ENCODE data around the gene NME2.

The NME2 gene

DNA sequence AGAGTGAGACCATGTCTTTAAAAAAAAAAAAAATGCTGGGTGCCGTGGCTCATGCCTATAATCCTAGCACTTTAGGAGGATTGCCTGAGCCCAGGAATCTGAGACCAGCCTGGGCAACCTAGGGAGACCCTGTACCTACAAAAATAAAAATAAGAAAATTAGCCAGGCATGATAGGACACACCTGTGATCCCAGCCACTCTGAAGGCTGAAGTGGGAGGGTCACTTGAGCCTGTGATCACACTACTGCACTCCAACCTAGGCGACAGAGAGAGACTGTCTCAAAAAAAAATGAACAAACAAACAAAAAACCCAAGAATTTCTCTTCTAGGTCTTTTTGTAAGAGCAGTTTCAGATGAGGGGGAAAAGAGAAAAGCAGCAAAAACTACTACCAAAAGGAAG is 34.6 kb downstream of the NME2 start:
- no peak for DNase-seq (ENCODE audit: low read depth, low spot score)

- no peak for DNase-seq (ENCODE audit: low read depth, low spot score)
Observed at GRCh38 chr17:51203838-51204237, 37.6 kb downstream of the NME2 start.

DNA sequence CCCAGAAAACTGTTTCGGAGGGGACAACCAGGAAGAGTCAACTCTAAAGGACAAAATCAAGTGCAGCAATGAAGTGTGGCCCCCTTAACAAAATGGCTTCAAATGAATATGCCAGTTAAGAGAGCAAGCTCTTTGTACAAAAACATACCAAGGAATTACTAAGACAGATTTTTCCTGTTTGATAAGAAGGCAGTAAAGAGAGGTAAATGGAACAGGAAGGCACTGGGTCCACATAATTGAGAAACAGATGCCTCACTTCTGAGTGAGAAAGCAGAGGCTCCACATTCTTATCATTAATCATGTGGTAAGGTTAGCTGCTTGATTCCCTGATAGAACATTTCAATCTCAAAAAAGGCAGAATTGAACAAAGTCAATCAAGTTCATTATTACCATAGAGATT is 48.7 kb downstream of the NME2 start:
- no peak for DNase-seq (ENCODE audit: low read depth, low spot score)

- no peak for DNase-seq (ENCODE audit: low read depth, low spot score)
Observed at GRCh38 chr17:51217946-51218345, 51.7 kb downstream of the NME2 start.

GRCh38 chr17:51221322-51221721 is 55.1 kb downstream of the NME2 start:
- DNase-seq (ENCODE audit: low read depth, low spot score) = no peak
